ENCODE results near the gene NUMB.

The NUMB gene

DNA sequence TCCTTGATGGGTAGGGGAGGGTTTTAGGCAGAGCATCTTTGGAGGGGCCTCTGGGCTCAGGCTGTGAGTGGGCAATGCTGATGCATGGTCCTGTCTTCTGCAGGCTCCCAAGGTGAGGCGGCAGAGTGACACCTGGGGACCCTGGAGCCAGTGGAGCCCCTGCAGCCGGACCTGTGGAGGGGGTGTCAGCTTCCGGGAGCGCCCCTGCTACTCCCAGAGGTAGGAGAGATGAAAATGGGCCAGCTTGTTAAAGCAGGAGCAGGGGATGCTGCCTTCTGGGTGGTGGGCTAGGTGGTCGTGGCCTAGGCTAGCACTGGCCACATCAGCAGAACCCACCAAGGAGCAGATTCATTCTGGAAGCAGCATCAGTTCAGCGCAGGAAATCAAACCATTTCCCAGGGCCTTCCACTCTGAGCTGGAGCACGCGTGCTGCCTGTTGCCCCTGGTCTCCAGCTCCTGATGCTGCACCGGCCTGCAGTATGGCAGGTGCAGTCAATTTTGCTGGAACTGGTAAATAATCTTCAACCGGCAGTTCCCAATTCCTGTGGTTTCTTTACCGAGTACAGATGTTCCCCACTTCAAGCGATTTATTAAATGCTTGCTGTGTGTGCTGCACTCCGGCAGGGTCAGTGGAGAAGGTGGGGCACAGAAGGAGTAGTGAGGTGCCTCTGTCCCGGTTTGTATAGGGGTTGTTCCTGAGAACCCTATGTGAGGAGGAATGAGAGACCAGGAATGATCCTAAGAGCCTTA is 213.6 kb downstream of the NUMB start:
- H3K4me1 ChIP-seq (ENCODE audit: control insufficient read depth, insufficient read depth, low read length): peaks cover 17% of the 10 kb centered on the region
- H3K36me3 ChIP-seq (ENCODE audit: control insufficient read depth, insufficient read depth, low read length): no peaks in the 10 kb centered on the region
- H3K9me3 ChIP-seq (ENCODE audit: control insufficient read depth, insufficient read depth, low read depth, low read length): no peaks in the 10 kb centered on the region
- peak overlapping the region; percentile 80 for H3K4me3 ChIP-seq (ENCODE audit: low read depth, low read length)
- peaks cover 39% of the 10 kb centered on the region for H3K27me3 ChIP-seq (ENCODE audit: control insufficient read depth, insufficient read depth, low read length)
- H3K27ac ChIP-seq (ENCODE audit: low read depth, low read length): no peak overlapping the region
- no peak overlapping the region for H3K9ac ChIP-seq (ENCODE audit: low read length)

DNA sequence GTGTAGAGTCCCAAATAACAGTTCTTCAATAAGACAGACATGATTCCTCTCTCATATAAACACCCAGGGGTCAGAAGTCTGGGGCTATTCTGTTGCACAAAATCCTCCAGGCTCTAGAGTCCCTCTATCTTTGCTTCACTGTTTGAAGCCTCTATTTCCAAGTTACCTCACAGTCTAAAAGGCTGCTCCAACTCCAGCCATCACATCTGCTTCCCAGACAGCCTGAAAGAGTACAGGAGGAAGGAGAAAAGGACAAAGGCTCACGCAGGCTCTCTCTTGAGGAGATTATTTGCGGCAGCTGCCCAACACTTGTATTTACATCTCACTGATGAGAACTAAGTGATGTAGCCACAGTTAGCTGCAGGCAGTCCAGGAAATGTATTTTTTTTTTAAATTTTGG is 214.6 kb downstream of the NUMB start:
- no peak overlapping the region for H3K27ac ChIP-seq (ENCODE audit: low read depth, low read length)
- peaks cover 25% of the 10 kb centered on the region for H3K4me1 ChIP-seq (ENCODE audit: control insufficient read depth, insufficient read depth, low read length)

DNA sequence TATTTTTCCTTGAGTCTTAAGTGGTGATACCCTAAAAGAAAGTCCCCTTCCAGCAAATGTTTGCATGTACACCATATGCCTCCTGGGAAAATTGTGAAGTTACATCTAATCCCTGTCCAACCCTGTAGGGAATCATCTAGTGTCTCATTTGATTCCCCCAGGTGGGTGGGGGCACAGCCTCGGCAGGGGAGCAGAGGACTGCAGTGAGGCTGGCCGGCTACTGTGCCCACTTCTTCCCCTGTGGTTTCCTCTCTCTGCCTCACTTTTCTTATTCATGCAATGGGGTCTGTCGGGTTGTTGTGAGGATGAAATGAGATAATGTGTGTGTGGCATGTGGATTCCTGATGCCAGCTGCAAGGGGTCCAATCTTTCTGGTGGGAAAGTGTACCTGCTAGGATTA is 215.0 kb downstream of the NUMB start:
- Histone ChIP-seq H3K27ac (ENCODE audit: low read depth, low read length) (no peak overlapping the region), H3K36me3 (ENCODE audit: control insufficient read depth, insufficient read depth, low read length) (no peaks in the 10 kb centered on the region), H3K4me3 (ENCODE audit: low read depth, low read length) (no peak overlapping the region), H3K27me3 (ENCODE audit: control insufficient read depth, insufficient read depth, low read length) (peaks cover 53% of the 10 kb centered on the region), H3K9me3 (ENCODE audit: control insufficient read depth, insufficient read depth, low read depth, low read length) (no peaks in the 10 kb centered on the region), H3K4me1 (ENCODE audit: control insufficient read depth, insufficient read depth, low read length) (peaks cover 29% of the 10 kb centered on the region), H3K9ac (ENCODE audit: low read length) (no peak overlapping the region)

More for the DNA sequence above, 214.6 kb downstream of the NUMB start:
- Histone ChIP-seq H3K9ac (ENCODE audit: low read length) (no peak overlapping the region), H3K27me3 (ENCODE audit: control insufficient read depth, insufficient read depth, low read length) (peaks cover 49% of the 10 kb centered on the region), H3K4me3 (ENCODE audit: low read depth, low read length) (no peak overlapping the region), H3K36me3 (ENCODE audit: control insufficient read depth, insufficient read depth, low read length) (no peaks in the 10 kb centered on the region), H3K9me3 (ENCODE audit: control insufficient read depth, insufficient read depth, low read depth, low read length) (no peaks in the 10 kb centered on the region)

DNA sequence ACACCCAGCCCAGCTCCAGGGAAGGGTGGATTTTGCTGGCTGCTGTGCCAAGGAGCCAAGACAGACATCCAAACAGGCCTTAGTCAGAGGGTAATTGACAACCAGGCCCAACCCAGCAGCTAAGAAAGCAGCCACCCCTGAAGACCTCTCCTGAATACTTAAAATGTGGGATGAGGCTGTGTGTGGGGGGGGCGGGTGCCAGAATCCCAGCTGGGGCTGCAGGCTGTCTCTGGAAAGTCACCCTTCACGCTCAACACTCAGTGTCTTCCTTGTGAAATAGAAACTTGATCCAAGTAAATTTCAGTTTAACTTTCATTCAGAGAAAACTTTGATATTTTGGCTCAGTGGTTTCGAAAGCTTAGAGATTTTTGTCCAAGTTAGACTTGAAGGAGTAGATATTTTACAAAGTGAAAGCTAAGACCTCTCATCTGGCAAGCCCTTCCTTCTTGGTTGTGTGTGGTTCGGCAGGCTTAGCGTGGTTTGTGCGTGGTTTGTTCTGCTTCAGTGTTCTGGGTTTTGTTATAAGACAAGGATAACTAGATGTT is 215.9 kb downstream of the NUMB start:
- Histone ChIP-seq H3K9ac (ENCODE audit: low read length) (no peak overlapping the region), H3K27ac (ENCODE audit: low read depth, low read length) (no peak overlapping the region), H3K9me3 (ENCODE audit: control insufficient read depth, insufficient read depth, low read depth, low read length) (no peaks in the 10 kb centered on the region), H3K4me3 (ENCODE audit: low read depth, low read length) (no peak overlapping the region), H3K36me3 (ENCODE audit: control insufficient read depth, insufficient read depth, low read length) (no peaks in the 10 kb centered on the region), H3K27me3 (ENCODE audit: control insufficient read depth, insufficient read depth, low read length) (peaks cover 62% of the 10 kb centered on the region), H3K4me1 (ENCODE audit: control insufficient read depth, insufficient read depth, low read length) (peaks cover 32% of the 10 kb centered on the region)

DNA sequence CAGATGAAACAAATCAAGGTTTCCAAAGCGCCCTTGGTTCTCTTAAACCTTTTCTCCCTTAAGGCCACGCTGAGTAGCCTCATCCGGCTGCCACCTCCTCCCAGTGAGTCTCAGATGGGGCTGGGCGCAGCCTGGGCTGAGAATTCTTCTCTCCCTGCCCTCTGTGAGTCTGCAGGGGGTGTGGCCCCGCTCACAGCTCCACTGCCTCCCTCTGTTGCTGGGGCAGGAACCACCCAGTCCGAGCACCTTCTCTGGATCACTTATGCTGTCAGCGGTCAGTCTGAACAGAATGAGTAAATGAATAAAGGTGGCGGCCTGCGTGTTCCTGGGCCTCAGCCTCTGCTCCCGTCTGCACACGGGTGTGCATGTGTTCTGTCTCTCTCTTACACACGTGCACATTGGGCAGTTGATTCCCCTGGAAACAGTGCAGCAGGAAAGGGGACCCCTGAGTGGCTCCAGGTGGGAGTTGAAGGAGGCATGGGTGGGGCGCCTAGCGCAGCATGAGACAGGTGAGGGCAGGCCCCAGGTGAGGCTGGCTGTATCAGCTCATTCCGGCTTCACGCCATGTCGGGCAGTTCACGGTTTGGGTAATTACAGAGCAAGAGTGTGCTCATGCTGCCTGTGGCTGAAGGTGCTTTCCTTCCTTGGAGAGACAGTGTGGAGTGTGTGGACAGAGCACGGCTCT is 216.7 kb downstream of the NUMB start:
- Histone ChIP-seq H3K36me3 (ENCODE audit: control insufficient read depth, insufficient read depth, low read length) (no peaks in the 10 kb centered on the region), H3K4me1 (ENCODE audit: control insufficient read depth, insufficient read depth, low read length) (peaks cover 33% of the 10 kb centered on the region), H3K4me3 (ENCODE audit: low read depth, low read length) (no peak overlapping the region), H3K9me3 (ENCODE audit: control insufficient read depth, insufficient read depth, low read depth, low read length) (no peaks in the 10 kb centered on the region), H3K27me3 (ENCODE audit: control insufficient read depth, insufficient read depth, low read length) (peaks cover 70% of the 10 kb centered on the region), H3K27ac (ENCODE audit: low read depth, low read length) (no peak overlapping the region), H3K9ac (ENCODE audit: low read length) (no peak overlapping the region)

DNA sequence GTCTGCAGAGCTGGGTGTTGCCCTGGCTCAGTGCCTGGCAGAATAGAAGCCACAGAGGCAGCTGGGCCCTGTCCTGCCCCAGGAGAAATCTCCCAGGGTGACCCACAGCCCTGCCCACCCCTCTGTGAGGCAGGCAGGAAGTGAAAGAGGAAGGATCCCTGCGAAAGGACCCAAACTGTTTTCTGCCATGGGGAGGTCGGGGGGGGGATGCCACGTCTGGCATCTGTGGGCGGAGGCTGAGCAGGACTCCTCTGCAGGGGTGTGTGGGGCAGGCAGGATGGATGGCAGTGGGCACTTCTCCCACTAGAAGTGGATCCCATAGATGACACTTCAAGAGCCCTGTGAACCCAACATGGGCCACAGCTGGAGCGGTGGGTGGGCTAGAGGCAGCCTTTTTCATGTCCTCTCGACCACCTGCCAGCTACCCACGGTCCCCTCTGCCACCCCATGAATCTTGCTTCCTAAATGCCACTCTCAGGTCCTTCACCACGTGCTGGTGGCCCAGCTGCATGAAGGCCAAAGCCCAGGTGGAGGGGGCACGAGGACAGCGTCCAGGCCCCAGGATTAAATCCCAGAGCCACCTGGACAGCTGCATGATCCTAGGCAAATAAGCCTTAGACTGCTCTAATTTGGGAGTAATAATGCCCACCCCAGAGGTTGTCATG is 217.4 kb downstream of the NUMB start:
- peaks cover 37% of the 10 kb centered on the region for H3K4me1 ChIP-seq (ENCODE audit: control insufficient read depth, insufficient read depth, low read length)
- H3K36me3 ChIP-seq (ENCODE audit: control insufficient read depth, insufficient read depth, low read length): no peaks in the 10 kb centered on the region
- H3K4me3 ChIP-seq (ENCODE audit: low read depth, low read length): no peak overlapping the region
- no peaks in the 10 kb centered on the region for H3K9me3 ChIP-seq (ENCODE audit: control insufficient read depth, insufficient read depth, low read depth, low read length)
- no peak overlapping the region for H3K9ac ChIP-seq (ENCODE audit: low read length)
- H3K27ac ChIP-seq (ENCODE audit: low read depth, low read length): no peak overlapping the region
- H3K27me3 ChIP-seq (ENCODE audit: control insufficient read depth, insufficient read depth, low read length): peaks cover 77% of the 10 kb centered on the region

DNA sequence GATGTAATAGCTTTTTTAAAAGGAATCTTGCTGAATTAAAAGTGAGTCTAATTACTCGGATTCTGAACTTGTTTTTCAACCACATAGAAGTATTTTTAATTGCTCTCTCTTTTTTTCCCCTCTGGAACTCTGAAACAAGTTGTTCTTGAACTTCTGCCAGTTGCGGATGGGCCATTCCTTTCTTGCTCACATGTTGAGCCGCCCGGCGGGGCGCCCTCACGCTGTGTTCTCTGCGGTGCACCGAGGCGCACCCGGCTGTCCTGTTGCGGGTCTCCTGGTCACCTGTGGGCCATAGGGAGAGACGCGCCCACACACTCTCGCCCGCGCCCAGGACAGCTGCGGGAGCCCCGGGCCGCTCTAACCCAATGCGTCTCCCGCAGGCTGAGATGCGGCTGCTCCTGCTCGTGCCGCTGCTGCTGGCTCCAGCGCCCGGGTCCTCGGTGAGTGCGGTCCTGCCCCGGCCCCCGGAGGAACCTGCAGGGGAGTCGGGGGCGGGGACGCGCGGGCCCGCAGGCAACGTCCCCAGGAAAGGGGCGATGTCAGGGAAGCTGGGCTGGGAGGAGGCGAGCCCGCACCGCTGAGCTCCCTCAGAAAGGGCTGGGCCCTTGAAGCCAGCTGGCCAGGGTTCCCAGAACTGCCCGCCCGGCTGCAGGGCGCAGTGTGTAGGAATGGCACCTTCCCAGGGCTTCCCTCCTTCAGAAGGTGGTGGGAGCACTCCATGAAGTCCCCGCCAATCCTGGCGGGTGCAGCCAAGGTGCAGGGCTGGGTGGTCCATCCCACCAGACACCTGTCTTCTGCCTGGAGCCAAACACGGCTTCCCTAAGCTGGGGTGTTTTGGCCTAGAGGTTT is 218.7 kb downstream of the NUMB start:
- Histone ChIP-seq H3K9ac (ENCODE audit: low read length) (no peak overlapping the region), H3K4me1 (ENCODE audit: control insufficient read depth, insufficient read depth, low read length) (peaks cover 49% of the 10 kb centered on the region), H3K27me3 (ENCODE audit: control insufficient read depth, insufficient read depth, low read length) (peaks cover 79% of the 10 kb centered on the region), H3K27ac (ENCODE audit: low read depth, low read length) (no peak overlapping the region), H3K36me3 (ENCODE audit: control insufficient read depth, insufficient read depth, low read length) (no peaks in the 10 kb centered on the region), H3K4me3 (ENCODE audit: low read depth, low read length) (peak overlapping the region; percentile 49), H3K9me3 (ENCODE audit: control insufficient read depth, insufficient read depth, low read depth, low read length) (no peaks in the 10 kb centered on the region)

DNA sequence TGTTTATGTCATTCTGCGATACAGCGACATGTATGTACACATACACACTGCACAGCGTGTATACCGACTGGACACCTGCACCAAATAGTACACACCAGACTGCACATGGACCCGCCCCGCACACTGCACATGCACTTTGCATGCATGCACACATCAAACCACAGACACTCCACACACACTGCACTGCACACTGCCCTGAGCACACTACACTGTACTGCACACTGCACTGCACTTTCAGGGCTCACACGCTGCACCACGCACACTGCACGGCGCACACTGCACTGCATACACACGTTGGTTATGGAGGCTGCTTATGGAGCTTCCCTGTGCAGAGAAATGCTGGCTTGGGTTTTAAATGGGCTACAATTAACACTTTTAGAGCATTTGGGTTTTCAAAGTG is 219.4 kb downstream of the NUMB start:
- no peak overlapping the region for H3K9ac ChIP-seq (ENCODE audit: low read length)
- peaks cover 85% of the 10 kb centered on the region for H3K27me3 ChIP-seq (ENCODE audit: control insufficient read depth, insufficient read depth, low read length)
- peak overlapping the region; percentile 25; the same call in 1 of the 2 replicates for H3K4me3 ChIP-seq (ENCODE audit: low read depth, low read length)
- H3K9me3 ChIP-seq (ENCODE audit: control insufficient read depth, insufficient read depth, low read depth, low read length): no peaks in the 10 kb centered on the region
- no peak overlapping the region for H3K27ac ChIP-seq (ENCODE audit: low read depth, low read length)
- peaks cover 51% of the 10 kb centered on the region for H3K4me1 ChIP-seq (ENCODE audit: control insufficient read depth, insufficient read depth, low read length)
- H3K36me3 ChIP-seq (ENCODE audit: control insufficient read depth, insufficient read depth, low read length): no peaks in the 10 kb centered on the region

DNA sequence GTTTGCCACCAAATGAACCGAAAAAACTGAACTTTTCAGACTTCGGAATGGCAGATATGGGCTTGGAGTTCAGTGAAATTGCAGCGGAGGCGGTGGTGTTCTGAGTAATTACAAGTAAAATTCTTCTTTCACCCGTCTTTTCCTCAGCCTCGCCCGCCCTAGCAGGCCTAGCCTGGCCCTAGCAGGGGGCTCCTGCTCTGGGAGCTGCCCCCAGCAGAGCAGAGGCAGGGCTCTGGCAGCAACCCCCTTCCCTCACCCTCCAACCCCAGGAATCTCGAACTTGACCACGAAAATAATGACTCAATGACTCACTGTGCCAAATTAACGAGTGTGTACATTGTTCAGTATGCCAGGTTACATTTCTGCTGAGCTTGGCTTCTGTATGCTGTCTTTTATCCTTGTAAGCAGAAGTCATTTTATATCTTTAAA is 219.9 kb downstream of the NUMB start:
- H3K27me3 ChIP-seq (ENCODE audit: control insufficient read depth, insufficient read depth, low read length): peaks cover 88% of the 10 kb centered on the region
- H3K27ac ChIP-seq (ENCODE audit: low read depth, low read length): no peak overlapping the region
- H3K9ac ChIP-seq (ENCODE audit: low read length): peak overlapping the region; percentile 29
- no peaks in the 10 kb centered on the region for H3K36me3 ChIP-seq (ENCODE audit: control insufficient read depth, insufficient read depth, low read length)
- peaks cover 53% of the 10 kb centered on the region for H3K4me1 ChIP-seq (ENCODE audit: control insufficient read depth, insufficient read depth, low read length)
- H3K4me3 ChIP-seq (ENCODE audit: low read depth, low read length): peak overlapping the region; percentile 56
- H3K9me3 ChIP-seq (ENCODE audit: control insufficient read depth, insufficient read depth, low read depth, low read length): no peaks in the 10 kb centered on the region

DNA sequence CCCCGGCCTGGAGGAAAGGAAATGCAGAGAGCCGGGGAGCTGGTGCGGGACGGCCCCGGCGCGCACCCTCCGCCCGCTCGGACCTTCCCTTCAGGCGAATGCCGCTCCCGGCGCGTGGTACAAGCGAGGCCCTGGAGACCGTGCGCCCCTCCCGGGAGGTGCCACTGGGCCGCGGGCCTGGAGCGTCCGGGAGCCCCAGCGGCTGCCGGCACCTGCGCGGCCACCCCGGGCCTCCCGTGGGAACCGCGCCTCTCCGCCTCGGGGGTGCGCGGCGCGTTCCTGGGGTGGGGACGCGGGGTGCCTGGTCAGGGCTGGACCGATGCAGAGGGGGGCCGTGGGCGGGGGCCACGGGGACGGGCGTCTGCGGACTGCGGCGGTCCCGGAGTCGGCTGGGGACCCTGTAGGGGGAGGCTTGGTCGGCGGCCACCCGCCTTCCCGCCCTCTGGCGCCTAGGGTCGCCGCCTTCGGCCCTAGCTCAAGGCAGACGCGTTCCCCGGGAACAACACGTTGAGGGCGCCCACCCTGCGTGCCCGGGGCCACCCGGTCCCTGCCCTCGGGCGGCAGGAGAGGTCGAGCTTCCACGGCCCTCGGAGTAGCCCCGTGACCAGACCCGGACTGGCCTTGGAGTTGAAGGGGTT is 220.4 kb downstream of the NUMB start:
- Histone ChIP-seq H3K9ac (ENCODE audit: low read length) (peak overlapping the region; percentile 29), H3K9me3 (ENCODE audit: control insufficient read depth, insufficient read depth, low read depth, low read length) (no peaks in the 10 kb centered on the region), H3K27me3 (ENCODE audit: control insufficient read depth, insufficient read depth, low read length) (peaks cover 92% of the 10 kb centered on the region), H3K4me3 (ENCODE audit: low read depth, low read length) (peak overlapping the region; percentile 56), H3K4me1 (ENCODE audit: control insufficient read depth, insufficient read depth, low read length) (peaks cover 57% of the 10 kb centered on the region), H3K36me3 (ENCODE audit: control insufficient read depth, insufficient read depth, low read length) (no peaks in the 10 kb centered on the region), H3K27ac (ENCODE audit: low read depth, low read length) (no peak overlapping the region)

All from HUES6 (cell line).